ENCODE measurements around the gene SLC9A9.

SLC9A9 gene

DNA sequence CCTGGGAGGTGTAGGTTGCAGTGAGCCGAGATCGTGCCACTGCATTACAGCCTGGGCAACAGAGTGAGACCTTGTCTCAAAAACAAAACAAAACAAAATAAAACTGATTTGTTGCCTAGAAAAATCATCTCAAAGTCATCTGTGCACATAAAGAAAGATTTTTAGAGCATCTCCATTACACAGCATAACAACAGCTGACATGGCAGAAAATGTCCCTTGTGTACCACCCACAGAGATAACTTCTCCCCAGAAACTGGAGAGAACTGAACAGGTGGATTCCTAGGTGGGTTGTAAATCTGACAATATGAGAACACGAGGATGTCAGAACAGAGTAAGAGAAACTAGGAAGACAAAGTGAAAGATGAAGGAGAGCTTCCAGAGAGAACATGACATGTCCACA lies 207.5 kb downstream of the SLC9A9 start:
- TF ChIP-seq, protein P1, sequence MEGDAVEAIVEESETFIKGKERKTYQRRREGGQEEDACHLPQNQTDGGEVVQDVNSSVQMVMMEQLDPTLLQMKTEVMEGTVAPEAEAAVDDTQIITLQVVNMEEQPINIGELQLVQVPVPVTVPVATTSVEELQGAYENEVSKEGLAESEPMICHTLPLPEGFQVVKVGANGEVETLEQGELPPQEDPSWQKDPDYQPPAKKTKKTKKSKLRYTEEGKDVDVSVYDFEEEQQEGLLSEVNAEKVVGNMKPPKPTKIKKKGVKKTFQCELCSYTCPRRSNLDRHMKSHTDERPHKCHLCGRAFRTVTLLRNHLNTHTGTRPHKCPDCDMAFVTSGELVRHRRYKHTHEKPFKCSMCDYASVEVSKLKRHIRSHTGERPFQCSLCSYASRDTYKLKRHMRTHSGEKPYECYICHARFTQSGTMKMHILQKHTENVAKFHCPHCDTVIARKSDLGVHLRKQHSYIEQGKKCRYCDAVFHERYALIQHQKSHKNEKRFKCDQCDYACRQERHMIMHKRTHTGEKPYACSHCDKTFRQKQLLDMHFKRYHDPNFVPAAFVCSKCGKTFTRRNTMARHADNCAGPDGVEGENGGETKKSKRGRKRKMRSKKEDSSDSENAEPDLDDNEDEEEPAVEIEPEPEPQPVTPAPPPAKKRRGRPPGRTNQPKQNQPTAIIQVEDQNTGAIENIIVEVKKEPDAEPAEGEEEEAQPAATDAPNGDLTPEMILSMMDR (IDR thresholded peaks at IDR 0.05; ENCODE audit: low read depth, low read length) = no peak
- H3K4me3 ChIP-seq (replicated peaks in 1 of 2; ENCODE audit: low read depth in 2 of 2, low read length in 2 of 2) = no peak overlapping the region
- DNase-seq (ENCODE audit: low read depth in 2 of 2) = no peak

DNA sequence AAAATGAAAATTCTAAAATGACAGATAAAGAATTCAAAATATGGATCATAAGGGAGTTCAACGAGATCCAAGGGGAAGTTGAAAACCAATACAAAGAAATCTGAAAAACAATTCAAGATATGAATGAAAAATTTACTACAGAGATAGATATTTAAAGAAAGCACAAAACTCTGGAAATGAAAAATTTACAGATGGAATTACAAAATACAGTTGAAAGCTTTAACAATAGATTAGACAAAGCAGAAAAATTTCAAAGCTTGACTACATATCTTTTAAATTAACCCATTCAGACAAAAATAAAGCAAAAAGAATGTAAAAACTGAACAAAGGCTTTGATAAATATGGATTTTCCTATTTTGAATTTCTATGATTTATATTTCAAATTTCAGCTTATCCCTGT lies 211.1 kb downstream of the SLC9A9 start:
- TF ChIP-seq, protein P1 (IDR thresholded peaks at IDR 0.05; ENCODE audit: low read depth, low read length) = no peak
- no peak for DNase-seq (ENCODE audit: low read depth in 2 of 2)
- no peak overlapping the region for H3K4me3 ChIP-seq (replicated peaks in 1 of 2; ENCODE audit: low read depth in 2 of 2, low read length in 2 of 2)

DNA sequence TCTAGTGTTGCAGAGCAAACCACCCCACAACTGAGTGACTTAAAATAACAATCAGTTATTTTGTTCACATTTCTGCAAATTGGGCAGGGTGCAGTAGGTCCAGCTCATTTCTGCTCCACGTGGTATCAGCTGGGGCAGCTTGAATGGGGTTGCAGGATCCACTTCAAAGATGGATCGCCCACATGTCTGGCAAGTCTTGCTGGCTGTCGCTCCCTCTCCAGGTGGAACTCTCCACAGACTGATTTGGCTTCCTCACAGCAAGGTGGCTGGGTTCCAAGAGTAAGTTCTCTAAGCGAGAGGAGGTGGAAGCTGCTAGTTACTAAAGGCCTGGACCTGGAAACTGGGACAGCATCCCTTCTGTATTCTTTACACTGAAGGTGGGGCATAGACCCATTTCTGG lies 213.3 kb downstream of the SLC9A9 start:
- DNase-seq (ENCODE audit: low read depth in 2 of 2) = no peak
- TF ChIP-seq, protein P1 (IDR thresholded peaks at IDR 0.05; ENCODE audit: low read depth, low read length) = no peak
- H3K4me3 ChIP-seq (replicated peaks in 1 of 2; ENCODE audit: low read depth in 2 of 2, low read length in 2 of 2) = no peak overlapping the region

DNA sequence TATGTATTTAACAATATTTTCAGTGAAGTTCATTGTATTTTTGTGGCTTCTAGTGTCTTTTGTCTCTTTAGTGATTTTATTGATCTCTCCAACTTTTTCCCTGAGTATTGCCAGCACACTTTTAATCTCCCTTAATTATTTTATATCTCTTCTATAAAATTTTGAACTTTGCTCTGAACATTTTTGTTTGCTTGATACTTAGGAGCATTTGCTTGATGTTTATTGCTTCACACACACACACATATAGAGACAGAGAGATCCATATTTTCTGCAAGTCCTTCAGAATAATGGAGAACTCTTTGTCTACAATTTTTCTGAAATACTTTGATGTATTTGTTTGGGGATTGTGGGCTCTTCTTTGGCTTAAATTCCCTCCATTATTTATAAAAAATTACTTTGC lies 213.8 kb downstream of the SLC9A9 start:
- no peak for DNase-seq (ENCODE audit: low read depth in 2 of 2)
- TF ChIP-seq, protein P1 (IDR thresholded peaks at IDR 0.05; ENCODE audit: low read depth, low read length) = no peak
- no peak overlapping the region for H3K4me3 ChIP-seq (replicated peaks in 1 of 2; ENCODE audit: low read depth in 2 of 2, low read length in 2 of 2)

DNA sequence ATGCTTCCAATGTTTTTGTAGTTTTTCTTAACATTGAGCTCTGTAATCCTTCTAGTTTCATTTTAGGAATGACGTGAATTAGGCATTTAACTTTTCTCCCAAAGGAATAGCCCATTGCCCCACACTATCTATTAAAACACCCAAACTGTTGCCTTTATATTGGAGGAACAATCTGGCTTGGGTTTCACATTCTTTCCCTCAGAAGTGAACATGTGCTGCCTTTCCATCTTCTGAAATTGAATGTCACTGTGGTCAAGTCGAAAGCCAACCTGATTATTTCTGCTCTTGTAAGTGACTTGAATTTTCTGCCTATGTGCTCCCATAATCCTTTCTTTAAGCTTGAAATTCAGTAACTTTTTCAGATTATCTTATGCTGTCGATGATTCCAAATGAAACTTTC lies 214.5 kb downstream of the SLC9A9 start:
- DNase-seq (ENCODE audit: low read depth in 2 of 2) = peak in 1 of 2 donors; percentile 28
- TF ChIP-seq, protein P1 (IDR thresholded peaks at IDR 0.05; ENCODE audit: low read depth, low read length) = no peak
- H3K4me3 ChIP-seq (replicated peaks in 1 of 2; ENCODE audit: low read depth in 2 of 2, low read length in 2 of 2) = no peak overlapping the region

DNA sequence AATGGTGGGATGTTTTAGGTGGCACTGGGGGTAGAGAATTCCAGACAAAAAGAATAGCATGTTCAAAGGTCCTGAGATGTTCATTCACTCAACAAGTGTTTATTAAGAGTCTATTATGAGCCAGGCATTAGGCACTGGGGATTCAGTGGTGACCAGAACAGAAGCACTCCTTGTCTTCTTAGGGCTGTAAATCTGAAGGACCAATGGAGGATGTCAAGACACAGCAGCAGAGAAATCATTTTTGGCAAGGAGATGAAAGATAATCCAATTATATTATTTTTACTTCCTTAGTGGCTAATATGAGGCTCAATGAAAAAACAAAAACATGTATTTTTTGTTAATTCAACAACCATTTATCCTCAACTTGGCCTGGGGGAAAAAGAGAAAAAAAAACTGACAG lies 218.5 kb downstream of the SLC9A9 start:
- TF ChIP-seq, protein P1 (IDR thresholded peaks at IDR 0.05; ENCODE audit: low read depth, low read length) = no peak
- no peak for DNase-seq (ENCODE audit: low read depth in 2 of 2)
- H3K4me3 ChIP-seq (replicated peaks in 1 of 2; ENCODE audit: low read depth in 2 of 2, low read length in 2 of 2) = no peak overlapping the region

DNA sequence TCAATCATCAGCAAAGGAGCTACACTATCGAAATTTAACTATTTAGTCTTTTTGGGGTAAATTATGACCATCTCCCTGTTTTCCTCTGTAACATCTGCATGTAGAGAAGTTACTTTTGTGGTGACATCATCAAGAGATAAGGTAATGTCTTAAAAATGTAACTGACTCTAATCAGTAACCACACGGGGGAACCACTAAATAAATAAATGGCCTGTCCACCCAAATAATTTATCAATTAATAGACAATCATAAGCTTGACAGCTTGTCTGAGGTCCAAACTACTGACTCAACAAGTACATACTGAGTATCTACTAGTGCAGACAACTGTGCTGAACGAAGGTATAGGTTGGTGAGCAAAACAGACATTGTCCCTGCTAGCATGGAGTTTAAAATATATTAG lies 219.3 kb downstream of the SLC9A9 start:
- H3K4me3 ChIP-seq (replicated peaks in 1 of 2; ENCODE audit: low read depth in 2 of 2, low read length in 2 of 2) = no peak overlapping the region
- TF ChIP-seq, protein P1 (IDR thresholded peaks at IDR 0.05; ENCODE audit: low read depth, low read length) = no peak
- no peak for DNase-seq (ENCODE audit: low read depth in 2 of 2)
